SK-N-SH (cell line): ENCODE results near the gene PAPPA2. TPM values are rescaled to one million over a fixed set of nuclear protein-coding genes. Genes with fewer than 3 reads are reported as not detected.

ENCODE experiments used
- CTCF ChIA-PET: fragments of 300-600, 350-600 bp; formaldehyde crosslinking; extraction: SDS; loops from one replicate; lab custom pipeline; 2021; lab: Yijun Ruan, JAX
- POLR2A ChIA-PET: fragments of 350-600 bp; sonication (Branson Sonifier 250); formaldehyde crosslinking; extraction: SDS; loops from one replicate; lab custom pipeline; 2020; ENCODE audit warnings: antibody characterized with exemption, inconsistent platforms; lab: Yijun Ruan, JAX
- DNase-seq: peaks from one replicate; pipeline ENCODE4 v3.0.0; 2012
- H2AFZ ChIP-seq: fragments of 200-600 bp; sonication (generic); 2 replicates; pipeline ENCODE4 v1.8.1; 2016; ENCODE audit warnings: antibody characterized with exemption, mild to moderate bottlenecking, low read depth
- H3F3A ChIP-seq: fragments of 200-600 bp; sonication (generic); replicated peaks from 2 replicates; pipeline ENCODE3; 2016; ENCODE audit warnings: antibody characterized with exemption, mild to moderate bottlenecking; ENCODE audit not compliant: insufficient read depth
- H3K27ac ChIP-seq, 2 experiments: fragments of 200-500 bp in 1 of 2; fragments of 200-600 bp in 1 of 2; sonication (Bioruptor generic) in 1 of 2; sonication (generic), shearing (Covaris generic) in 1 of 2; 2 replicates each; pipeline versions ENCODE4 v1.5.1 to v1.6.1; 2014 to 2016; ENCODE audit warnings: low read depth in 2 of 2, inconsistent platforms in 1 of 2, low read length in 1 of 2, mild to moderate bottlenecking in 1 of 2, mixed read lengths in 1 of 2
- H3K27me3 ChIP-seq: fragments of 200-600 bp; sonication (generic), shearing (Covaris generic); 2 replicates; pipeline ENCODE4 v1.6.1; 2016; ENCODE audit warnings: mixed run types; ENCODE audit not compliant: insufficient read depth
- H3K36me3 ChIP-seq, 2 experiments: fragments of 200-500 bp in 1 of 2; fragments of 200-600 bp in 1 of 2; sonication (Bioruptor generic) in 1 of 2; sonication (generic) in 1 of 2; replicated peaks in 1 of 2; 2 replicates each; pipeline versions ENCODE3 to v1.5.1; 2014 to 2016; ENCODE audit warnings: low read length in 1 of 2, mild to moderate bottlenecking in 1 of 2; ENCODE audit not compliant: insufficient read depth in 2 of 2, control insufficient read depth in 1 of 2
- H3K4me1 ChIP-seq, 2 experiments: fragments of 200-500 bp in 1 of 2; fragments of 200-600 bp in 1 of 2; sonication (Bioruptor generic) in 1 of 2; sonication (generic), shearing (Covaris generic) in 1 of 2; 2 replicates each; pipeline versions ENCODE4 v1.5.1 to v1.6.1; 2014 to 2016; ENCODE audit warnings: low read depth in 1 of 2, low read length in 1 of 2, mixed run types in 1 of 2; ENCODE audit not compliant: insufficient read depth in 2 of 2, control insufficient read depth in 1 of 2
- H3K4me2 ChIP-seq: fragments of 200-600 bp; sonication (generic), shearing (Covaris generic); 2 replicates; pipeline ENCODE4 v1.6.1; 2017; ENCODE audit warnings: mixed run types
- H3K4me3 ChIP-seq, 2 experiments: fragments of 200-500 bp in 1 of 2; fragments of 200-600 bp in 1 of 2; sonication (Bioruptor generic) in 1 of 2; sonication (generic), shearing (Covaris generic) in 1 of 2; 2 replicates each; pipeline versions ENCODE4 v1.5.1 to v1.8.1; 2014 to 2016; ENCODE audit warnings: low read depth in 2 of 2, inconsistent platforms in 1 of 2, low read length in 1 of 2, mild to moderate bottlenecking in 1 of 2, mixed read lengths in 1 of 2, moderate library complexity in 1 of 2
- H3K79me2 ChIP-seq: fragments of 200-600 bp; sonication (generic); 2 replicates; pipeline ENCODE4 v1.8.1; 2017; ENCODE audit warnings: mild to moderate bottlenecking; ENCODE audit not compliant: insufficient read depth
- H3K9ac ChIP-seq: fragments of 200-600 bp; sonication (generic); 2 replicates; pipeline ENCODE4 v1.6.1; 2017; ENCODE audit warnings: mixed run types
- H3K9me2 ChIP-seq: fragments of 200-600 bp; sonication (generic); 2 replicates; pipeline ENCODE4 v1.6.1; 2017; ENCODE audit warnings: mixed run types
- H3K9me3 ChIP-seq: fragments of 200-600 bp; sonication (generic); 2 replicates; pipeline ENCODE4 v1.6.1; 2017; ENCODE audit warnings: mixed run types, mild to moderate bottlenecking, moderate library complexity
- H4K20me1 ChIP-seq: fragments of 200-600 bp; sonication (generic); 2 replicates; pipeline ENCODE4 v1.6.1; 2017; ENCODE audit warnings: mild to moderate bottlenecking, mixed run types; ENCODE audit not compliant: insufficient read depth
- EZH2phosphoT487 ChIP-seq: fragments of 200-600 bp; sonication (generic); IDR thresholded peaks from 2 replicates; pipeline ENCODE4 v1.6.1; 2017; ENCODE audit warnings: low read depth, mixed run types, mild to moderate bottlenecking, antibody characterized with exemption, moderate library complexity, borderline replicate concordance
- FOSL2 ChIP-seq: IDR thresholded peaks from 2 replicates; pipeline ENCODE4 v1.4.0; 2012; ENCODE audit warnings: low read depth, mild to moderate bottlenecking, moderate library complexity, borderline replicate concordance
- FOXJ3 ChIP-seq: sonication (generic); formaldehyde crosslinking; IDR thresholded peaks from 2 replicates; pipeline ENCODE4 v1.5.1; 2020; ENCODE audit warnings: mild to moderate bottlenecking, missing genetic modification reagents
- IRF3 ChIP-seq: fragments of 150-350 bp; IDR thresholded peaks from 2 replicates; pipeline ENCODE4 v1.6.1; 2016; ENCODE audit warnings: mild to moderate bottlenecking, low read depth, low read length
- JUND ChIP-seq: IDR thresholded peaks from 2 replicates; pipeline ENCODE4 v1.4.0; 2012
- MAX ChIP-seq: IDR thresholded peaks from 2 replicates; pipeline ENCODE4 v1.4.0; 2012; ENCODE audit warnings: low read depth
- NFIC ChIP-seq: IDR thresholded peaks from 2 replicates; pipeline ENCODE4 v1.4.0; 2012; ENCODE audit warnings: borderline replicate concordance
- NRF1 ChIP-seq: IDR thresholded peaks from 2 replicates; pipeline ENCODE4 v1.6.1; 2012; ENCODE audit warnings: low read depth, mild to moderate bottlenecking, low read length
- PBX3 ChIP-seq: IDR thresholded peaks from 2 replicates; pipeline ENCODE4; 2012
- RFX5 ChIP-seq: IDR thresholded peaks from 2 replicates; pipeline ENCODE4 v1.6.1; 2012; ENCODE audit warnings: mild to moderate bottlenecking, improper control_type of control experiment, low read length
- RXRA ChIP-seq: IDR thresholded peaks from 2 replicates; pipeline ENCODE4 v1.4.0; 2012; ENCODE audit warnings: low read depth, mild to moderate bottlenecking, borderline replicate concordance
- SIN3A ChIP-seq: IDR thresholded peaks from 2 replicates; pipeline ENCODE4 v1.6.1; 2012; ENCODE audit warnings: low read depth, mild to moderate bottlenecking, low read length, moderate library complexity, borderline replicate concordance
- TEAD4 ChIP-seq: IDR thresholded peaks from 2 replicates; pipeline ENCODE4 v1.4.0; 2012; ENCODE audit warnings: mild to moderate bottlenecking, borderline replicate concordance; ENCODE audit not compliant: insufficient read depth
- USF1 ChIP-seq: IDR thresholded peaks from 2 replicates; pipeline ENCODE4 v1.4.0; 2012; ENCODE audit warnings: low read depth, borderline replicate concordance
- ZBTB33 ChIP-seq: IDR thresholded peaks from 2 replicates; pipeline ENCODE4 v1.4.0; 2012; ENCODE audit warnings: low read depth, borderline replicate concordance
- WGBS: methylation state at CpG from one replicate; pipeline ENCODE4 v1.1.6; 2017; ENCODE audit warnings: low lambda C conversion rate; 5-methylcytosine and 5-hydroxymethylcytosine counted together
- polyA plus RNA-seq, 3 experiments: library from polyadenylated mRNA; depleted of rRNA; stranded (reverse); fragments of >200 nt; gene quantifications; 2 replicates each; pipeline ENCODE4 v1.2.3, GENCODE V29; 2012

The PAPPA2 gene
- polyA plus RNA-seq, 1 of the 3 experiments (the other 2 are of a cell fraction), result 0.02 TPM

- TF ChIP-seq PBX3, result no peak
- TF ChIP-seq FOSL2, result no peak
- no peak for TF ChIP-seq NRF1
- TF ChIP-seq JUND, result no peak
- no peak for TF ChIP-seq SIN3A
Measured at GRCh38 chr1:176850871-176851270, 387.9 kb downstream of the PAPPA2 start (continued).

- H3K27me3 ChIP-seq, result no peaks in the 10 kb centered on the region
- no peaks in the 10 kb centered on the region for H3K9me2 ChIP-seq
- no peaks in the 10 kb centered on the region for H3K36me3 ChIP-seq
- no peaks in the 10 kb centered on the region for H3F3A ChIP-seq
- TF ChIP-seq FOXJ3 (CRISPR knock-in tag), result no peak
- TF ChIP-seq IRF3, result no peak
- no peak for TF ChIP-seq NFIC
- no peak for TF ChIP-seq RXRA
- no peak for TF ChIP-seq FOSL2
- TF ChIP-seq USF1, result no peak
- no peak for TF ChIP-seq EZH2phosphoT487
- TF ChIP-seq PBX3, result no peak
- TF ChIP-seq RFX5, result no peak
- TF ChIP-seq MAX, result no peak
- TF ChIP-seq TEAD4, result no peak
- no peak for TF ChIP-seq ZBTB33
- TF ChIP-seq, all 33 proteins: peak for 0
- Histone ChIP-seq H2AFZ (no peak overlapping the region), H3K4me2 (no peak overlapping the region), H3K79me2 (no peaks in the 10 kb centered on the region), H3K9me3 (no peaks in the 10 kb centered on the region), H4K20me1 (no peaks in the 10 kb centered on the region), H3K9ac (no peak overlapping the region), H3K27ac (no peak overlapping the region), H3K4me3 (no peak overlapping the region), H3K4me1 (peaks cover 0 to 3% of the 10 kb centered on the region in 2 experiments; a peak in 1 of 4 replicates)
- CTCF ChIA-PET, result interaction anchor here (0.7 to 1.3 kb wide), 3 partner anchors 29 to 292 kb away, joined by 3 read pairs; no protein-coding TSS in a partner anchor
- POLR2A ChIA-PET, result no interaction called here
- 24% methylated on average over 3 of the region's 3 CpGs for WGBS
- no peak for DNase-seq
Measured at GRCh38 chr1:176852124-176852523, 389.1 kb downstream of the PAPPA2 start.
